HuH-7.5 (cell line): ENCODE measurements around the gene CERK.

Experiments
- DNase-seq: peaks from one replicate; pipeline ENCODE4 v3.0.0; 2011; ENCODE audit warnings: low spot score

The CERK gene

DNA sequence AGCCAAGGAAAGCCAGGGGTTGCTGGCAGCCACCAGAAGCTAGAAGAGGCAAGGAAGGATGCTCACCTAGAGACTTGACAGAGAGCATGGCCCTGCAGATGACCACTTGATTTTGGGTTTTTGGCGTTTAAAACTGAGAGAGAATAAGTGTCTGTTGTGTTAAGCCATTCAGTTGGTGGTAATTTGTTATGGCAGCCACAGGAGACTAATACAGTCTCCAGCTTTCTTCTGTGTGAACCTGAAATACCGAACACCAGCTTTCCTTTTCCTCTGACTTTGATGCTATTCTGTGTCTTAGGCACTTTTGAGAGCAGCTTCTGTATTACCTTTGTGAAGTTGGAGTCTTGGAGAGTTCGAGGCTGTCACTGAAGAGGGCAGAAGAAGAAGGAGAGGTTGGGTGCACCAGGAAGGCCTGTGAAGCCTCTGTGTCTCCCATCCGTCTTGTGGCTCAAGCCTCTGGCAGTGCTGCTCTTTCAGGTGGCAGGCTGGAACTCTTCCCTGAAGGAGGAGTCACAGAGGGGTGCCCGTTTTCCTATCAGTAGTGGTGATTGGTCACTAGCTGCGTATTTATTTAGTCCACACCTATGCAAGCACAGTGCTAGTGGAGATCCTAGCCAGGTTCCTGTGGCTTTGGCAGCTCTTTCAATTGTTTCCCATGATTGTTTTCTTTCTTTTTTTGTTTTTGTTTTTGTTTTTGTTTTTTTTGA, 26.9 kb upstream of the CERK start:
- no peak for DNase-seq

DNA sequence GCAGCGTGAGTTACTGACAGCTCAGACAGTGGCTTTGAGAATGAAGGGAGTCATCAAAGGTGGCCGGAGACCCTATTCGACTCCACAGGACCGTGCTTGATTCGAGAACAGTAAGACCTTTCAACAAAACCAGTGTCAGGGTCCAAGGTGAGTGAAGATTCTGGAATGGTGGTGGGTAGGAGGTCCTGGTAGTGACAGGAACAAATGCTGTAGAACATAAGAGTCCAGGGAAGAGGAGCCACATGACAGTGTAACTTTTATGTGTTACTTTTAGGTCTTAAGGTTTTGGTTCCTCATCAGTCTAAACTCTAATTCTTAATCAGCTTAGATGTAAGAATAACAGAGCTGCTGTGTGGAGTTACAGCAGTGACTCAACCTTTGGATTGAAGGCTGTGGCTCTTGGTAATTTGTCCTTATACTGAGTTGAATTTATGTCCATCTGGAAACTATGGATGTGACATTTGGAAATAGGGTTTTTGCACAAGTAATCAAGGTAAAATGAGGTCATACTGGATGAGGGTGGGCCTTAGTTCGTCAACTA, 26.2 kb upstream of the CERK start:
- DNase-seq = no peak

DNA sequence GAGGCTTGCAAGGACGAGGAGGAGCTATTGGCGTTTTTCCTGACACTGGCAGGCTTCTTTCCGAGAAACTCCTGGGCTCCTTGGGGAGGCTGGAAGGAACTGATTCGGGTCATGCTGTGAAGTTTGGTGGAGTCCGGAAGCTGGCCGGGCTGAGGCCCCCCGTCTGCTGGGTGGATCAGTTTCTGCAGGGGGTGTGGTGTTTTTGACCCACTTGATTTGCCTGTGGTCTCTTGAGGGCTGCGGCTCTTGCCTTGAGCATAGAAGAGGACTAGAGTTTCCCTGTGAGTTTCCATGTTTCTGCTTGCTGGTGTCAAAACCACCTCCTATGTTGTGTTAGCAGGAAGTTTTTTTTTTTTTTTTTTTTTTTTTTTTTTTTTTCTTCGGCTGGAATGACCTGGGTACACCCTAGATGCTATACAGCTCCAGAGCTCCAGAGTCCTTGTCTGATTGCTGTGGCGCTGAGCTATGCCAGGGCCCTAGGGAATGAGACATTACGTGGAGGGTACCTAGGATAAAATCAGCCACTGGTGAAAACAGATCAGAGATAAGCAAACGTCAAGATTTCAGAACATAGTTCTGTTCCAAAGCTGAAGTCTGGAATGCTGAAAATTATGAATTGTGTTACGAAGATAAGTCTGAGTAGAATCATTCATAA, 25.1 kb upstream of the CERK start:
- no peak for DNase-seq

DNA sequence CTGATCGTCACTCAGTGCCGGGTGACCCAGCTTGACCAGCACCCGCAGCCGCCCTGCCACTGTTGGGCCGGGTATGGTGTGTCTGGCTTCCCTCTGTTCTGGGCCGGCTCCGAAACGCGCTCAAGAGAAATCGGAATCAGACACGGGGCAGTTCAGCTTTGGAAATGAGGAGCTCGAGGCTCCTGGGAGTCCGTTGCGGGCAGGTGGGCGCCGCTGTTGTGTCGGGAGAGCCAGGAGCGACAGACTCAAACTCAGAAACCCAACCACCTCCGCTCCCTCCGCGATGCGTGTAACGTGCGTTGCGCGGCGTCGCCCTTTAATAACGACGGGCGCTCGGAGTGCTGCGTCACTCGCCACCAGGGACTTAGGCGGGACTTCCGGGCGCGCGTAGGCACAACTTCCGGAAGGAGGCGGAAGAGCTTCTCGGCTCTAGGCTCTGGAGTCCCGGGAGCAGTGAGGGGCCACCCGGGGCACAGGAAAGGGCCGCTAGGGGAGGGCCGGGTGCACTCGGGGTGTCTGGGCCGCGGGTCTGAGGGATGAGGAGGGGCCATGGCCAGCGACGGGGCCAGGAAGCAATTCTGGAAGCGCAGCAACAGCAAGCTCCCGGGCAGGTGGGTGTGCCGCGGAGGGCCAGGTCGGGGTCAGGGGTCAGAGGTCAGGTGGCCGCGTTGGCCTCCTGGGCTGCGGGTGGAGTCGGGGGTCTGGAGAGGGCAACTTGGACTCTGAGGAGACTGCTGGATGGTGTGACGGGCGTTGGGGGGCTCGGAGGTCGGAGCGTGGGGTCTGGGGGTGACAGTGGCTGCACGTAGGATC, 24.4 kb upstream of the CERK start, which contains the start of gene TBC1D22A:
TSS of gene TBC1D22A (plus strand) at position 413 of the 813 bp plus-strand sequence. CDS start at position 550, 137 bp downstream.
- DNase-seq = peak; percentile 90

DNA sequence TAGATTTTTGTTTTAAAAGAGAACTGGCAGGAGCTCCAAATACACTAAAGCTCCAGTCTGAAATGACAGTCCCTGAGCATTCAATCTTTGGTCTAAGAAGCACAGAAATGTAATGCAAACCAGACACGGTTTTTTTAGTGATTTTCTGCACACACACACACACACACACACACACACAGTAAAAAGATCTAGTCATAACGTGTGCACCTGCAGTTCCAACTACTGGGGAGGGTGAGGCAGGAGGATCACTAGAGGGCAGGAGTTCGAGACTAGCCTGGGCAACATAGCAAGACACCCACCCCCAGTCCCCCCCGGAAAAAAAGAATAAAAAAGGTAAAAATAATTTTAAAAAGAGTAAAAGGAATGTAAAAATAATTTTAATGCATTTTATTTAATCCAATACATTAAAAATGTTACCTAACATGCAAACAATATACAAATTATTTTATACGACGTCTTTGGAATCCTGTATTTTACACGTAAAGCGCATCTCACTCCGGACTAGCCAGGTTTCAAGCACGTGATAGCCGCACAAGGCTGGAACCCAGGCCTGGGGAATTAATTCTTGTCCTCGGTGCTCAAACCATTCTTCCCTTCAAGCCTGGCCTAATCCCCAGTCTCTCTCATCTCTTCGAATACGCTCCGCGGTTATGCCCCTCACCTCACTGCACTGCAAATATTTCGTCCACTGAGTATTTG, 23.6 kb upstream of the CERK start:
- DNase-seq = no peak

DNA sequence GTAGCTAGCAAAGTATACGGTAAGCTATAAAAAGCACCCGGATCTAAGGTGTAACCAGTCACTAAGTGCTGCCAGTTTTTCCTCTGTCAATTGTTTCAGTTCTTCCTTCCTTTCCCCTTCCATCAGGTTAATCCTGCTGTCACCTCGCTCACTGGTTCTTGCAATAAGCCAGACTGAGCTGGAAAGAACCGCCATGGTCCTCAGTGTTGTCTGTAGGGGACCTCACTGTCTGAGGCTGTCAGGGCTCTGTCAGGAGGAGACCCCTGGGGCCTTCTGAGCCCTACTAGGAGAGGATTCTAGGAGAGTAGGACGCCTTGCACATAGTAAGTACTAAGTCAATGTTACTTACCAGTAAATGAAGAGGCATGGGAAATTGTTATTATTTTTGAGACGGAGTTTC, 23.0 kb upstream of the CERK start:
- no peak for DNase-seq

DNA sequence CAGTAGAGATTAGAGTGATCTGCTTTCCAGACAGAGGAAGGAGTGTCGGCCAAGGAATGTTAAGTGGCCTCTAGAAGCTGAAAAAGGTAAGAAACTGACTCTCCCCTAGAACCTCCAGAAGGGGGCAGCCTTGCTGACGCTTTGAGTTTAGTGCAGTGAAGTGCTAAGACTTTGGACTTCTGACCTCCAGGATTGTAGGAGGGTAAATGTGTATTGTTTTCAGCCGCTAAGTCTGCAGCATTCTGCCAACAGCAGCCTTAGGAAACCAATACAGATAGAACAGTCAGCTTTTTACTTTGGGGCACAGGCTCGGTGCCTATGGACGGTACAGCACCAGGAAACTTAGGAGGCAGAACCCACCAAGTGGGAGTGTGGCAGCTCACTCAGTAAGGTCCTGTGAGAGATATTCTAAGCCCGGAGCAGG, 20.8 kb upstream of the CERK start:
- peak; percentile 47 for DNase-seq

DNA sequence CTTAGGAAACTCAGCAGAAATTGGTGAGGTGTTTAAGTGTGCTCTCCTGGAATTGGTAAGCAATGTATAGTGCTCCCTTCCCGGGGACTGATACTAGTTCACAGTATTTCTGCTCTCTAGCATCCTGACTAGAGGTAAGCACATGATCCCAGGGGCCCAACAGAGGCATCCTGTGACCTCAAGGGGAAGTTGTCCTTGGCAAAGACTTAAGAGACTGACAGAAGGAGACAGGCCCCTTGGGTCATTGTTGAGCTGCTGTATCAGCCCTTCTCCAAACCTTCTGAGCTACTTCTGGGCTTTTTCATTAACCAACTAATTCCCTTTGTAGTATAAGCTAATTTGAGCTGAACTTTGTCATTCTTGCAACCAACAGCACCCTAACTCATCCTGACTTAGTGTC, 20.1 kb upstream of the CERK start:
- DNase-seq = no peak

DNA sequence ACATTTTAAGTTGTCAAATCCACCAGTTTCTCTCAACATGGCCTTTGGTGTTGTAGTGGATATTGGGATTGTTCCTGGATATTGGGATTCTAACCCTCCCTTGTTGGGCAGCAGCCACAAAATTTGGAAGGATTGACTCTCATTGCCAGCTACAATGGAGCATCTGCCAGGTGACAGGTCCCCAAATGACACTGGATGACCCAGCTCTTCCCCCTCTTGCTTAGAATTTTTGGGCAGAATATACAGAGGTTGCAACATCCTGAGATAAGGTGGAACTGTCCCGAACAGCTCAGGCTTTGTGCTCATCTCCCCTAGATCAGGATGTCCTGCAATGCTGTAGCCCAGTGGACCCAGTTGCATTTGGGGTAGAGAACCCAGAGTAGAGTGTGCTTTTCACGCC, 19.1 kb upstream of the CERK start:
- DNase-seq = no peak

DNA sequence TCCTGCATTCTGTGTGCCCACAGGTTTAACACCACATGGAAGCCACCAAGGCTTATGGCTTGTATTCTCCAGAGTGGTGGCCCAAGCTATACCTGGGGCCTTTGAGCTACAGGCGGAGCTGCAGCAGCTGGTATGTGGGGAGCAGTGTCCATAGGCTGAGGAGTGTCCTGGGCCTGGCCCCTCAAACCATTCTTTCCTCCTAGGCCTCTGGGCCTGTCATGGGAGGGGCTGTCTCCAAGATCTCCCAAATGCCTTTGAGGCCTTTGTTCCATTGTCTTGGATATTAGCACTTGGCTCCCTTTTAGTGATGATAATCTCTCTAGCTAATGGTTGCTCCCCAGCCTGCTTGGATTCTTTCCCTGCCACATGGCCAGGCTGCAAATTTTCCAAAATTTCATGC, 18.0 kb upstream of the CERK start:
- DNase-seq = no peak

DNA sequence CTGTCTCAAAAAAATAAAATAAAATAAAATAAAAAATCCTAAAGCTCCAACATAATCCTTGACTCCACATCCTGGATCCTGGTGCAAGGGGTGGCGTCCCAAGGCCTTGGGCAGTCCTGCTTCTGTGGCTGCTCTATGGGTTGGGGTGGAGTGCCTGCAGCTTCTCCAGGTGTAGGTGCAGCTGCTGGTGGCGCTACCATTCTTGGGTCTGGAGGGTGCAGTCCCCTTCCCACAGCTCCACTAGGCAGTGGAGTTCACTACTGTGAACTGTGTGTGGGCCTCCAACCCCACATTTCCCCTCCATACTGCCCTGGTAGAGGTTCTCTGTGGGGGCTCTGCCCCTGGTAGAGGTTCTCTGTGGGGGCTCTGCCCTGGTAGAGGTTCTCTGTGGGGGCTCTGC, 17.5 kb upstream of the CERK start:
- no peak for DNase-seq

DNA sequence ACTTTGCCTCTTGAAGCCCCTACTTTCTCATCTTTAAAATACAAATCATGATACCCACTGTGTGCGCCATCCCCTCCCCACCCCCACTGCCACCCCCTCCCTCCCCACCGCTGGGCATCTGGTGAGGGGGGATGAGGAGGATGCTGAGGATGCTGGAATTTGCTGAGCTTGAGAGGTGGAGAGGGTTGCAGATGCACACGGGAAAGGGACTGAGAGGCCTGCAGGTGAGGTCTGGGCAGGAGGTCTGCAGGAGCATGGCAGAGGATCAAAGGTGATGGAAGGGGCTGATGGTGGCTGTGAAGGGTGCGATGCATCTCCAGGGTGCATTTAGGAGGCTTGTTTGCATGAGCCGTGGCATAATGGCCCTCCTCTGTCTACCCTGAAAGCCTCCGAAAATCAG, 16.8 kb upstream of the CERK start:
- no peak for DNase-seq

DNA sequence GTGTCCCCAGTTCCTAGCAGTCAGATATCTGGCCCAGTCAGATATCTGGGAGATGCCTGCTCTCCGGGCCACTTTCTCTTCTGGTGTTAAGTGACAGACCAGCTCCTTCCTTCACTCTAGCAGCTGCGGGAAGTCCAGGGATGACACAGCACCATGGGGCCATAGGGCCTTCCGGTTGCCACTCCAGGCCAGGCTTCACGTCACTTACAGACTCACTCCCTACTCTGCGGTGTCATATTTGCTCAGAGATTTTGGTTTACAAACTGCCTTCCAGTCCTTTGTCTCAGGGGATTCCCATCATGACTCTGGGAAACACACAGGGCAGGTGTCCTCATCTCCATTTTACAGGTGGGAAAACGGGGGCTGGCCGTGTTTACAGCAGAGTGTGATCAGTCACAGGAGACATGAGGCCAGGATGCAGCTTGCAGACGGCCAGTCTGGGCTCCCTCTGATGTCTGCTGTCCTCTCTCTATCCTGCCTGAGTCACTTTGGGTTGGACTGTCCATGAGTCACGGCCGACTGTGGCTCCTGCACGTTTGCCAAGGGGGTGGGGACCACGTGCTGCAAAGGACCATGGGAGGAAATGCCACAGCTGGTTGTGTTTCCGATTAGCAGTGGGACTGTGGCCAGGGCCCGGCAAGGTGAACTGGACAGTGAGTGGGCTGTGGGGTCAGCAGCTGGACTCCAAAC, 16.2 kb upstream of the CERK start:
- DNase-seq = no peak

DNA sequence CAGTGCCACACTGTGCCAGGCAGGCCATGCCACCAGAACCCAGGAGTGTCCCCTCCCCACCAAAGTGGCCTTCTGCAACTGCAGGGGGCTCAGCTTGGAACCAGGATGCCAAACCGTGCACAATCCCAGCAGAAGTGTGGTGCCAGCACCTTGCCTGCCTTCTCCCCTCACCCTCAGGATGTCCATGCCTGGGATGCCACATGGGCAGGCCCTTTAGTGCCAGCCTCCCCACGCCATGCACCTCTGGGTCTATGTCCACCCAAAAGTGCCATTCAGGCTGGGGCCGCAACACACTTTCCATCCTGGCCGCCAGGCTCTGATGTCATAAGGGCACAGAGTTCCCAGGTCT, 15.7 kb upstream of the CERK start:
- no peak for DNase-seq

DNA sequence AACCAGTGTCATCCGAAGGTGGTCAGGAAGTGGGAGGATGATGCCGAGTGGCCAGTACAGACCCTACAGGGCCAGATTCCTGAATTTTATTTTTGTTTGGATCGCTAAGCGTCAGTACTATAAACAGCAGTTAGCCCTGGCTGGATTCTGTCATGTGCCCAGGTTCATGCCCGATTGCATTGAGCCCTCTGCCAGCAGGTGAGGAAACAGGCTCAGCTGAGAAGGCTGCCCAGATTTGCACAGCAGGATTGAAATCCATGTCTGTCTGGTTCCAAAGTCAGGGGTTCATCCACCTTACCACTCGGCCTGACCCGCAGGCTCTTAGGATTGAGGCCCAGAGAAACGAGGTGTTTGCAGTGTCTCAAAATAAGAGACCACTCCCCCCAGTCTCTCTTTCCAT, 15.3 kb upstream of the CERK start:
- DNase-seq = no peak

DNA sequence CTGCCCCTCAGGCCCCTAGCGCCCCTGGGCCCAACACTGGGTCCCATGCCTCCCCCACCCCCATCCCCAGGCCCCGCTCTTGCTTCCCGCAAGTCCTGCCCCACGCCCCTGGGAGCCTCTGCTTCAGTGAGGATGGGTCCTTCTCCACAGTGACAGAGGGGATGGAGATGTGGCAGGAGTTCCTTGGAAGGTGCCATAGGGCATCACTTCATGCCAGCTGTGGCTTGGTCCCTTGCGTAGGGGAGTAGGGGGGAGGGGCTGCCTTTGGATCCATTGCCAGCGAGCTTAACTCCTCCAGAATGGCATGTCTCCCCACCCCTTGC, 14.9 kb upstream of the CERK start:
- no peak for DNase-seq

DNA sequence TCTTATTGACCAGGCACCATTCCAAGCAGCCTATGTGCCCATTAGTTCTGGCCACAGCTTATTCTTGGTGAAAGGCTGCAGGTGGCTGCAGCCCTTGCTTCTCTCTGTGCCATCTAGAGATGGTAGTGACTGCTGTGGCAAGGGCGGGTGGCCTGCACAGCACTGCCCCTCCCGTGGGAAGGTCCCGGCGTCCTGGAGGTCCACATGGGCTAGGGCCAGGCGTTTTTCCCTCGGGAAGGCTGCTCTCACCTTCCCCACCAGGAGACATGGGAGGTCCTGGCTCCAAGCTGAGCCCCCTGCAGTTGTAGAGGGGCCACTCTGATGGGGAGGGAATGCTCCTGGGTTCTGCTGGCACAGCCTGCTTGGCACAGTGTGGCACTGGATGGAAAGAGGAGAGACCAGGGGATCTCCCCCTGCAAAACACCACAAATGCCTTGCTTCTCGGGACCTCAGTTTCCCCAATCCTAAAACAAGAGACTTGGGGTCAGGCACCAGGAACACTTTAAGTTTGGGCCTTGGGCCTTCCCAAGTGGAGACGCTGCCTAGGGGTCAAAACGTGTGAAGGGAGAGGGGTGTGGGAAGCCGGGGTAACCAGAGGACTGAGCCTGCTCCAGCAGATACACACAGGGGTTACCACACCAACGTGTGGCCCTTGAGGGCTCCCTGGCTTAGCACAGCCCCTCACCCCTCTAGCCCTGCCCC, 14.4 kb upstream of the CERK start:
- no peak for DNase-seq

DNA sequence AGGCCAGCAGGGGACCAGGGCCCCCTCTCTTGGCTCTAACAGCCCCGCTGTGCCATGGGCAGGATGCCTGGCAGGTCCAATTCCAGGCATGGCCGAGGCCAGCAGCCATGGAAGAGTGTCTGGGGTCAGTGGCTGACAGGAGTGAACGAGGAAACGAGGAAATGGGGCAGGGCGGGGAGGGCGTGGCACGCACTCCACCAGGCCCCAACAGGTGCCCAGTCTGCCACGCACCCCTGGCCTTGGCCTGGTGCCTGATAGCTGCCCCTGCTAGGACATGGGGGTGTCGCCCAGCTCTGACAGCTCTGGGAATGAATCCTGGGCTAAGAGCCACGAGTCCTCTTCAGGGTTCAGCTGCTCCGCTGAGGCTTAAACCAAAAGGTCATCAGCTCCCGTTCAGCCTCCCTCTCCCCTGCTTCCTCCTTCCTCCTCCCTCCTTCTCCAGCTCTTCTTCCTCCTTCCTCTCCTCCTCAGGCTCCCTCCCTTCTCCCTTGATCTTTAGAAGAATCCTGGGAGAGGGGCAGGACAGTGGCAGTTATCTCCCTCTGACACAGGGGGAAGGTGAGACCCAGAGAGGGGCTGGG, 12.9 kb upstream of the CERK start:
- DNase-seq = no peak

DNA sequence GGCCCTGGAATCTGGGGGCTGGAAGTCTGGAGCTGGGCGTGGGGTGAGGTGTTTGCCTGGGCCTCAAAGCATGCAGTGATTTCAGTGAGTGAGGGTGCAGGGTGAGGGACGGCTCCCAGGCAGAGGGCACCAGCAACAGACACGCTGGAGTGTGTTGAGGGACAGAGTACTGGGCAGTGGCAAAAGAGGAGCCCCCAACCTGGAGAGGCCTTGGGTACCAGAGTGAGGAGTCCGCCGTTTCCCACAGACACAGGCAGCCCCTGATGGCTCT, 12.4 kb upstream of the CERK start:
- DNase-seq = no peak

DNA sequence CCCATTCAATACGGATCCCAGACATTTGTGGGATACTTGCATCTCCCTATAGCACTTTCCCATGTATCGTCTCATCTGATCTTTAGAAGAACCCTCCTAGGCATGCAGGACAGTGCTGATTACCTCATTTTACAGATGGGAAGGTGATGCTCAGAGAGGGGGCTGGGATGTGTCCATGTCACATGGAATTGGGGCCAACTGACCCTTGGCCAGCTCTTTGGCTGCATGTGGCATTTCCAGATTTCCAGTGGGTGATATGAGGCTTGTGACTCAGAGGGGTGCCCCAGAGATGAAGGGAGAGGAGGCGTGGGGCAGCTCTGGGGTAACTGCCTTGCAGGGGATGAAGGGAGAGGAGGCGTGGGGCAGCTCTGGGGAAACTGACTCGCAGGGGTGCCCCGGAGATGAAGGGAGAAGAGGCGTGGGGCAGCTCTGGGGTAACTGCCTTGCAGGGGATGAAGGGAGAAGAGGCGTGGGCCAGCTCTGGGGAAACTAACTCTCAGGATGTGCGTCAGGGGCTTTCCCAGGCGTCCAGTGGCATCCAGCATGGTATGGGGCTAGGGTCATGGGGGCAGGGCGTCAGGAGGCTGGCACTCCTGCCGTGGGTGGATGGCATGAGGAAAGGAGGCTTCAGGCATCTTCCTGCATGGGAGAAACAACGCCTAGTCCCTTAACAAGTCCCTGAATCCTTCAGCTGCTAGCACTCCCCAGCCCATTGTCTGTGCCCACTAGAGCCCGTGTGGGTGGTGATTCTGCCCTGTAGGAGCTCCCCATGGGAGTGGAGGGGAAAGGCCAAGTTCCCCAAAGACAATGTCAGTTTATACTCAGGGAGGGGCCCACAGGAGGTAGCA, 11.9 kb upstream of the CERK start:
- no peak for DNase-seq
